DOHH2 (cell line): ENCODE measurements around the gene CYB561A3.

ENCODE experiments used
- H3F3A ChIP-seq: fragments of 200-600 bp; sonication (generic), shearing (Covaris generic); 2 replicates; pipeline ENCODE4 v1.6.0; 2016; ENCODE audit warnings: antibody characterized with exemption, mild to moderate bottlenecking; ENCODE audit not compliant: control insufficient read depth, insufficient read depth
- H3K27ac ChIP-seq: fragments of 200-600 bp; sonication (generic); 2 replicates; pipeline ENCODE4 v1.5.1; 2014; ENCODE audit warnings: low read depth, mild to moderate bottlenecking, low read length, moderate library complexity
- H3K27me3 ChIP-seq: fragments of 200-600 bp; sonication (generic); 2 replicates; pipeline ENCODE4 v1.6.1; 2014; ENCODE audit warnings: mild to moderate bottlenecking, low read length, mixed read lengths; ENCODE audit not compliant: control insufficient read depth
- H3K36me3 ChIP-seq: fragments of 200-600 bp; sonication (generic); 2 replicates; pipeline ENCODE4 v1.6.1; 2014; ENCODE audit warnings: mild to moderate bottlenecking, low read length, moderate library complexity, mixed read lengths; ENCODE audit not compliant: control insufficient read depth
- H3K4me1 ChIP-seq: fragments of 200-600 bp; sonication (generic); 2 replicates; pipeline ENCODE4 v1.6.1; 2014; ENCODE audit warnings: mild to moderate bottlenecking, low read length, mixed read lengths; ENCODE audit not compliant: control insufficient read depth
- H3K4me2 ChIP-seq: fragments of 200-600 bp; sonication (generic); 2 replicates; pipeline ENCODE4 v1.6.0; 2014; ENCODE audit warnings: mild to moderate bottlenecking, low read length, moderate library complexity
- H3K4me3 ChIP-seq: fragments of 200-600 bp; sonication (generic); 2 replicates; pipeline ENCODE4 v1.5.1; 2014; ENCODE audit warnings: mild to moderate bottlenecking, low read length, mixed read lengths
- H3K79me2 ChIP-seq: fragments of 200-600 bp; sonication (generic); 2 replicates; pipeline ENCODE4 v1.6.1; 2014; ENCODE audit warnings: mild to moderate bottlenecking, low read length, mixed read lengths; ENCODE audit not compliant: control insufficient read depth
- H3K9me2 ChIP-seq: fragments of 200-600 bp; sonication (generic); replicated peaks from 2 replicates; pipeline ENCODE4 v1.6.1; 2014; ENCODE audit warnings: mild to moderate bottlenecking, low read length, mixed read lengths; ENCODE audit not compliant: control insufficient read depth
- H3K9me3 ChIP-seq: fragments of 200-600 bp; sonication (generic); 2 replicates; pipeline ENCODE4 v1.6.1; 2014; ENCODE audit warnings: antibody characterized with exemption, low read length, mixed read lengths; ENCODE audit not compliant: control insufficient read depth, insufficient read depth
- H4K20me1 ChIP-seq: fragments of 200-600 bp; sonication (generic); 2 replicates; pipeline ENCODE4 v1.6.0; 2014; ENCODE audit warnings: low read depth, mild to moderate bottlenecking, antibody characterized with exemption, low read length, moderate library complexity; ENCODE audit not compliant: control insufficient read depth, insufficient read depth
- EZH2phosphoT487 ChIP-seq: fragments of 200-600 bp; sonication (generic); IDR thresholded peaks from 2 replicates; pipeline ENCODE4 v1.6.1; 2017; ENCODE audit warnings: borderline replicate concordance, mild to moderate bottlenecking, antibody characterized with exemption, low read length, moderate library complexity, mixed read lengths
- TF ChIP-seq, protein P1 (sequence below): fragments of 200-600 bp; sonication (generic); IDR thresholded peaks from one replicate; pipeline ENCODE4 v1.5.1; 2014; ENCODE audit warnings: antibody characterized with exemption, mild to moderate bottlenecking, low read depth, low read length; ENCODE audit not compliant: poor library complexity, severe bottlenecking

Gene CYB561A3

DNA sequence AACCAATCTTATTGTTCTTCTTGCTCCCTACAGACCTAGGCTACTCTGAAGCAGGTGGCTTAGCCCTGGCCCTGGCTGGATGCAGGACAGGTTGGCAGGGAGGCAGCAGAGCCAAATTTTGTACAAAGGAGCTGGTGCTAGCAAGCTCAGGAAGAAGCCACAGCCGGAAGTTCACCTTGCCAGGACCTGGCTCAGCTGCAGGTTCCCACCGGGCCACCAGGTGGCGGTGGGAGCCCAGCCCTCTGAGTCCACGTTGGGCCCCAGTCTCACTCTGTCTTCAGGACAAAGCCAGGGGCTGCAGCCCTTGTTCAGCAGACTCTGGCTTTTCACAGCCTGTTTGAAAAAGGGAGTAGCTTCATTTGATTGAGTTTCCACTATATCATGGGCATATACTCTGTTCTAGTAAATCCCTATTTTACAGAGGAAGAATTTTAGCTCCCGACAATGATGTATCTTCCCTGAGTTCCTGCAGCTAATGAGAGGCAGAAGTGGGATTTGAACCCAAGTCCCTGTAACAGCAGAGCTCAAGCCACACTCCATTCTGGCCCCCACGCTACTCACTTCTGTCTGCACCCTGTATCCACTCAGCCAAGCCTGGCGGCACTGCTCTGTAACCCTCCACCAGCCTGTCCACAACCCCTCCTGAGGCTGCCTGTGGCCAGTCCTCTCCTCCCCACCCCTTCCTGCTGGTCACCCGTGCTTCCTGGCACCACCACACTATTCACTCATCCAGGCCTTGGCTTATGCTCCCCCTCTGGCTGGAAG is 25.3 kb downstream of the CYB561A3 start:
- H3K27me3 ChIP-seq = no peaks in the 10 kb centered on the region
- peaks cover 17% of the 10 kb centered on the region for H3K36me3 ChIP-seq
- H3K9me2 ChIP-seq = no peaks in the 10 kb centered on the region
- peak overlapping the region; percentile 21; the same call in 1 of the 2 replicates for H3K27ac ChIP-seq
- peaks cover 26% of the 10 kb centered on the region for H3K79me2 ChIP-seq
- peaks cover 42% of the 10 kb centered on the region for H3K4me1 ChIP-seq
- H3K4me2 ChIP-seq = peak overlapping the region; percentile 59
- H4K20me1 ChIP-seq = peaks cover 4% of the 10 kb centered on the region; the same call in 1 of the 2 replicates
- peak overlapping the region; percentile 34 for H3K4me3 ChIP-seq
- H3F3A ChIP-seq = 0 out of 2 replicates have a peak, but pooled peaks cover 4% of the 10 kb centered on the region
- TF ChIP-seq, protein P1, sequence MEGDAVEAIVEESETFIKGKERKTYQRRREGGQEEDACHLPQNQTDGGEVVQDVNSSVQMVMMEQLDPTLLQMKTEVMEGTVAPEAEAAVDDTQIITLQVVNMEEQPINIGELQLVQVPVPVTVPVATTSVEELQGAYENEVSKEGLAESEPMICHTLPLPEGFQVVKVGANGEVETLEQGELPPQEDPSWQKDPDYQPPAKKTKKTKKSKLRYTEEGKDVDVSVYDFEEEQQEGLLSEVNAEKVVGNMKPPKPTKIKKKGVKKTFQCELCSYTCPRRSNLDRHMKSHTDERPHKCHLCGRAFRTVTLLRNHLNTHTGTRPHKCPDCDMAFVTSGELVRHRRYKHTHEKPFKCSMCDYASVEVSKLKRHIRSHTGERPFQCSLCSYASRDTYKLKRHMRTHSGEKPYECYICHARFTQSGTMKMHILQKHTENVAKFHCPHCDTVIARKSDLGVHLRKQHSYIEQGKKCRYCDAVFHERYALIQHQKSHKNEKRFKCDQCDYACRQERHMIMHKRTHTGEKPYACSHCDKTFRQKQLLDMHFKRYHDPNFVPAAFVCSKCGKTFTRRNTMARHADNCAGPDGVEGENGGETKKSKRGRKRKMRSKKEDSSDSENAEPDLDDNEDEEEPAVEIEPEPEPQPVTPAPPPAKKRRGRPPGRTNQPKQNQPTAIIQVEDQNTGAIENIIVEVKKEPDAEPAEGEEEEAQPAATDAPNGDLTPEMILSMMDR = peak; percentile 98
- TF ChIP-seq EZH2phosphoT487 = no peak
- H3K9me3 ChIP-seq = no peaks in the 10 kb centered on the region

DNA sequence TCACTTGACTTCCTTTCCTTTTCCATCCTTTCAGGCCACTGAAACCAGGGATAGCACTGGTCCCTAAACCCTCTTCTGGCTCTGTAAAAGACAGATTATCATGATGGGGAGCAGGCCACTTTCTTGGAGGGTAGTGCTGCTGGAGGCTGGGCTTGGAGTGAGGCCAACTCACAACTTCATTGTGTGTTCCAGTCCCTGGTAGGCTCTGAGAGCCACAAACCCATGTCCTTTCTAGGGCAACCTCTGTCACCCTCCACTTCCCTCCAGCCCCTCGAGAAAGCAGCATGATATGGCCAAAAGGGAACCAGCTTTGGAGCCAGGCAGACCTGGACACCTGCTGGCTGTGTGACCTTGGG is 26.3 kb downstream of the CYB561A3 start:
- Histone ChIP-seq H3K27ac (peak overlapping the region; percentile 41; the same call in 1 of the 2 replicates), H3K79me2 (peaks cover 36% of the 10 kb centered on the region), H3K4me1 (peaks cover 48% of the 10 kb centered on the region), H3K27me3 (no peaks in the 10 kb centered on the region), H3K36me3 (peaks cover 27% of the 10 kb centered on the region), H3K9me2 (no peaks in the 10 kb centered on the region), H3K4me2 (peak overlapping the region; percentile 91), H3F3A (0 out of 2 replicates have a peak, but pooled peaks cover 4% of the 10 kb centered on the region), H4K20me1 (peaks cover 7% of the 10 kb centered on the region), H3K4me3 (no peak overlapping the region), H3K9me3 (no peaks in the 10 kb centered on the region)
- no peak for TF ChIP-seq EZH2phosphoT487
- TF ChIP-seq, protein P1 = no peak

DNA sequence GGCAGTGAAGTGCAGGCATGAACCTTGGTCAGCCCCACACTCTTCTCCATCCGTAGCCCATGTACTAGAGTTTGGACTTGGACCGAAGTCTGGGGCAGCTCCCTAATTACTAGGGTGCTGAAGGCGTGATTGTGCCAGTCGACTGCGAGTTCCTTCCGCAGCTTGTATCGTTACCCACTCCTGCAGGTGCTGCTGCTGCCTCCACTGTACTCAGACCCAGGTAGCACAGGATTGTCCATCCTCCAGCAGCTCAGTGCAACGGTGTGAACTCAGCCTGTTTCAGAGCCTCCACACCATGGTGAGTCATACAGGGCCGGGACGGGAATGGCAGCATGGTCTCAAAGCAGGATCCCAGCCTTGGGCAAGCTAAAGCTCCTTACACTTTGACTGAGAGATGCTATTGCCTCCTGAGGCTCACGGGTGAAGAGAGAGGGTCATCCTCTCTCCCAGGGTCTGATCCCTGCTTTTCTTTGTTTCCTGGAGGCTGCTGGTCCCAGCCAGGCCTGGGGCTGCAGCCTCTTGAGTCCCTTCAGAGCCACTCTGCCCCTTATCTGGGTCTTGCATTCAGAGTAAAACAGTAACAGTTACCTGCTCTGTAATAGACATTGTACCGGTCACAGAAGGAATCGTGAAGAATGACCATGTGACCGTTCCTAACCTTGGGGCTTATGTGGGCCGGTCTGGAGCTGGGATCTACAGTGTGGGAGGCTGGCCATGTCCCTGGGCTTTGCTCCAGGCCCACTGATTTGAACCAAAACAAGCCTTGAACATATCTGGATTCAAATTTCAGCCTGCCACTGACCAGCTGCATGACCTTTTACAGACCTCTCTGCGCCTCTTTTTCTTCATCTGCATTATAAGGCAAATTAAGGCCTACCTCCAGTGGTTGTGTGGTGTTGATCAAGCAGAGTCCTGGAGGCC is 27.0 kb downstream of the CYB561A3 start:
- H4K20me1 ChIP-seq = peaks cover 13% of the 10 kb centered on the region
- H3F3A ChIP-seq = 0 out of 2 replicates have a peak, but pooled peaks cover 4% of the 10 kb centered on the region
- H3K4me1 ChIP-seq = peaks cover 48% of the 10 kb centered on the region
- H3K9me2 ChIP-seq = no peaks in the 10 kb centered on the region
- peaks cover 42% of the 10 kb centered on the region for H3K79me2 ChIP-seq
- H3K4me2 ChIP-seq = peak overlapping the region; percentile 91
- peak overlapping the region; percentile 41; the same call in 1 of the 2 replicates for H3K27ac ChIP-seq
- H3K27me3 ChIP-seq = no peaks in the 10 kb centered on the region
- TF ChIP-seq EZH2phosphoT487 = no peak
- TF ChIP-seq, protein P1 = no peak
- H3K4me3 ChIP-seq = peak overlapping the region; percentile 78
- H3K9me3 ChIP-seq = no peaks in the 10 kb centered on the region
- H3K36me3 ChIP-seq = peaks cover 34% of the 10 kb centered on the region
